IMR-90 (cell line): ENCODE results near the gene KLK1. TPM values are rescaled to one million over a fixed set of nuclear protein-coding genes. Genes with fewer than 3 reads are reported as not detected.

Experiments
- ATAC-seq: fragments of 200-7000 bp; cut with Tn5 transposase; 2 replicates; pipeline ENCODE4 v1.9.1; 2020; ENCODE audit warnings: low read depth, mild to moderate bottlenecking, moderate library complexity
- BruUV-seq: library from RNA; stranded (reverse); fragments of 400-500 nt; replicated peaks from 2 replicates; lab custom pipeline; 2021; lab: Mats Ljungman, UMichigan
- CTCF ChIA-PET: fragments of 300-600 bp; formaldehyde crosslinking; extraction: SDS; loops from one replicate; lab custom pipeline; 2021; ENCODE audit warnings: antibody characterized with exemption; lab: Yijun Ruan, JAX
- POLR2A ChIA-PET: fragments of 300-600 bp; sonication (Branson Sonifier 250); formaldehyde crosslinking; loops from one replicate; lab custom pipeline; 2022; ENCODE audit warnings: antibody characterized with exemption; ENCODE audit not compliant: unreplicated experiment; lab: Charles Lee
- DNase-seq: peaks from one replicate; pipeline ENCODE4 v3.0.0; 2013
- H2AFZ ChIP-seq: replicated peaks from 2 replicates; pipeline ENCODE3; 2013; ENCODE audit warnings: low read length, mild to moderate bottlenecking; ENCODE audit not compliant: poor library complexity
- H2AK5ac ChIP-seq: 2 replicates; pipeline ENCODE4 v1.6.1; 2013; ENCODE audit warnings: low read depth, low read length, inconsistent platforms
- H2AK9ac ChIP-seq: replicated peaks from 2 replicates; pipeline ENCODE3; 2013; ENCODE audit warnings: mild to moderate bottlenecking, low read depth, low read length, moderate library complexity; ENCODE audit not compliant: poor library complexity
- H2BK120ac ChIP-seq: 2 replicates; pipeline ENCODE4 v1.6.1; 2013; ENCODE audit warnings: low read depth, low read length, inconsistent platforms
- H2BK15ac ChIP-seq: 3 replicates; pipeline ENCODE4 v1.6.1; 2013; ENCODE audit warnings: low read depth, low read length, inconsistent platforms
- H2BK20ac ChIP-seq: 2 replicates; pipeline ENCODE4 v1.6.1; 2013; ENCODE audit warnings: low read depth, mild to moderate bottlenecking, inconsistent platforms, low read length, moderate library complexity
- H2BK5ac ChIP-seq: 2 replicates; pipeline ENCODE4 v1.6.1; 2013; ENCODE audit warnings: mild to moderate bottlenecking, low read depth, low read length, inconsistent platforms; ENCODE audit not compliant: poor library complexity, severe bottlenecking
- H3K14ac ChIP-seq: replicated peaks from 2 replicates; pipeline ENCODE4 v1.6.1; 2013; ENCODE audit warnings: low read depth, low read length, inconsistent platforms
- H3K18ac ChIP-seq: 2 replicates; pipeline ENCODE4 v1.6.1; 2013; ENCODE audit warnings: low read depth, low read length, control low read depth
- H3K23ac ChIP-seq: 2 replicates; pipeline ENCODE4 v1.6.1; 2013; ENCODE audit warnings: low read depth, low read length, inconsistent platforms
- H3K27ac ChIP-seq: 2 replicates; pipeline ENCODE4 v1.5.1; 2013; ENCODE audit warnings: mild to moderate bottlenecking, control low read depth, low read length; ENCODE audit not compliant: insufficient read depth
- H3K27me3 ChIP-seq: 2 replicates; pipeline ENCODE4 v1.6.1; 2013; ENCODE audit warnings: low read length; ENCODE audit not compliant: control insufficient read depth, insufficient read depth
- H3K36me3 ChIP-seq: 2 replicates; pipeline ENCODE4 v1.6.1; 2013; ENCODE audit warnings: low read length, mixed read lengths; ENCODE audit not compliant: control insufficient read depth, insufficient read depth
- H3K4ac ChIP-seq: 2 replicates; pipeline ENCODE4 v1.6.1; 2013; ENCODE audit warnings: low read depth, low read length, inconsistent platforms
- H3K4me1 ChIP-seq: 2 replicates; pipeline ENCODE4 v1.6.1; 2013; ENCODE audit warnings: low read length, mixed read lengths; ENCODE audit not compliant: control insufficient read depth, insufficient read depth
- H3K4me2 ChIP-seq: 2 replicates; pipeline ENCODE4 v1.6.1; 2013; ENCODE audit warnings: low read depth, mild to moderate bottlenecking, control low read depth, low read length, moderate library complexity
- H3K4me3 ChIP-seq: 2 replicates; pipeline ENCODE4 v1.5.1; 2013; ENCODE audit warnings: low read depth, mild to moderate bottlenecking, control low read depth, low read length, moderate library complexity; ENCODE audit not compliant: insufficient read depth
- H3K56ac ChIP-seq: 2 replicates; pipeline ENCODE4 v1.6.1; 2013; ENCODE audit warnings: low read length, inconsistent platforms; ENCODE audit not compliant: insufficient read depth; ENCODE audit errors: extremely low read depth
- H3K79me1 ChIP-seq, 2 experiments: 2 replicates each; pipeline ENCODE4 v1.6.1; 2013; ENCODE audit warnings: low read length in 2 of 2, inconsistent platforms in 1 of 2, low read depth in 1 of 2
- H3K9ac ChIP-seq: 2 replicates; pipeline ENCODE4 v1.6.1; 2013; ENCODE audit warnings: low read depth, low read length, control low read depth
- H3K9me1 ChIP-seq: 2 replicates; pipeline ENCODE4 v1.6.1; 2013; ENCODE audit warnings: low read length, inconsistent platforms; ENCODE audit not compliant: insufficient read depth
- H3K9me3 ChIP-seq: 2 replicates; pipeline ENCODE4 v1.6.1; 2013; ENCODE audit warnings: low read length; ENCODE audit not compliant: control insufficient read depth, insufficient read depth
- H4K20me1 ChIP-seq: 2 replicates; pipeline ENCODE4 v1.6.1; 2013; ENCODE audit warnings: low read length, inconsistent platforms; ENCODE audit not compliant: insufficient read depth
- H4K5ac ChIP-seq: 2 replicates; pipeline ENCODE4 v1.6.1; 2013; ENCODE audit warnings: mild to moderate bottlenecking, low read depth, low read length, control low read depth
- H4K8ac ChIP-seq, 2 experiments: 2 replicates each; pipeline ENCODE4 v1.6.1; 2013; ENCODE audit warnings: low read depth in 2 of 2, low read length in 2 of 2, control low read depth in 1 of 2, inconsistent platforms in 1 of 2
- H4K91ac ChIP-seq: 2 replicates; pipeline ENCODE4 v1.6.1; 2013; ENCODE audit warnings: low read depth, low read length, inconsistent platforms; ENCODE audit not compliant: insufficient read depth
- CHD1 ChIP-seq: IDR thresholded peaks from 2 replicates; pipeline ENCODE4 v1.6.1; 2012; ENCODE audit warnings: low read depth, low read length, improper control_type of control experiment
- MAZ ChIP-seq: IDR thresholded peaks from 2 replicates; pipeline ENCODE4 v1.6.1; 2012; ENCODE audit warnings: low read depth, mild to moderate bottlenecking, low read length, improper control_type of control experiment, moderate library complexity, borderline replicate concordance
- MXI1 ChIP-seq: IDR thresholded peaks from 2 replicates; pipeline ENCODE4 v1.6.1; 2012; ENCODE audit warnings: low read depth, mild to moderate bottlenecking, low read length, moderate library complexity, borderline replicate concordance
- NFE2L2 ChIP-seq: fragments of 150-350 bp; IDR thresholded peaks from 2 replicates; pipeline ENCODE4 v1.6.1; 2016; ENCODE audit warnings: low read depth, mild to moderate bottlenecking, low read length
- RCOR1 ChIP-seq: IDR thresholded peaks from 2 replicates; pipeline ENCODE4 v1.6.1; 2012; ENCODE audit warnings: mild to moderate bottlenecking, low read length, improper control_type of control experiment; ENCODE audit not compliant: insufficient replicate concordance
- RFX5 ChIP-seq: IDR thresholded peaks from 2 replicates; pipeline ENCODE4 v1.8.0; 2012; ENCODE audit warnings: low read depth, mild to moderate bottlenecking, low read length, moderate library complexity
- WGBS, 2 experiments: methylation state at CpG; one replicate each; pipeline versions ENCODE4 v1.1.5 to v1.1.7; 2013; ENCODE audit warnings: missing lambda C conversion rate in 2 of 2; ENCODE audit not compliant: insufficient read length in 1 of 2; ENCODE audit errors: extremely low coverage in 2 of 2; 5-methylcytosine and 5-hydroxymethylcytosine counted together
- dilution Hi-C: fragments of 300-500 bp; cut with HindIII; formaldehyde crosslinking; loops from one replicate; pipeline ENCODE4 v1.14.3; 2018; ENCODE audit warnings: low sequenced_read_pairs; ENCODE audit not compliant: unreplicated experiment
- in situ Hi-C: fragments of 300-500 bp; cut with MboI; formaldehyde crosslinking; loops from 3 replicates; pipeline ENCODE4 v1.14.3; 2019; ENCODE audit warnings: low sequenced_read_pairs, inconsistent platforms, mixed read lengths
- intact Hi-C: fragments of 100-400 bp; cut with micrococcal nuclease; formaldehyde crosslinking; loops from 2 replicates; pipeline ENCODE4 v1.10.0; 2022
- polyA plus RNA-seq, 3 experiments: library from polyadenylated mRNA; depleted of rRNA; stranded (reverse); fragments of >200 nt; gene quantifications; 2 replicates each; pipeline ENCODE4 v1.2.3, GENCODE V29; 2012; ENCODE audit warnings: low replicate concordance in 1 of 3
- total RNA-seq: library from RNA; depleted of rRNA; stranded (reverse); fragments of >200 nt; gene quantifications from 2 replicates; pipeline ENCODE4 v1.2.3, GENCODE V29; 2012
- TF ChIP-seq, protein P1 (sequence below): conservative IDR thresholded peaks from 2 replicates; pipeline ENCODE4 v1.5.1; 2012; ENCODE audit warnings: mild to moderate bottlenecking, low read depth, low read length, improper control_type of control experiment
- TF ChIP-seq, protein P2 (sequence below): fragments of 150-350 bp; IDR thresholded peaks from 2 replicates; pipeline ENCODE4 v1.6.1; 2016; ENCODE audit warnings: low read depth, mild to moderate bottlenecking, low read length, moderate library complexity, borderline replicate concordance

Gene KLK1
- total and polyA plus RNA-seq, 2 of the 4 experiments (the other 2 are of a cell fraction): not detected

DNA sequence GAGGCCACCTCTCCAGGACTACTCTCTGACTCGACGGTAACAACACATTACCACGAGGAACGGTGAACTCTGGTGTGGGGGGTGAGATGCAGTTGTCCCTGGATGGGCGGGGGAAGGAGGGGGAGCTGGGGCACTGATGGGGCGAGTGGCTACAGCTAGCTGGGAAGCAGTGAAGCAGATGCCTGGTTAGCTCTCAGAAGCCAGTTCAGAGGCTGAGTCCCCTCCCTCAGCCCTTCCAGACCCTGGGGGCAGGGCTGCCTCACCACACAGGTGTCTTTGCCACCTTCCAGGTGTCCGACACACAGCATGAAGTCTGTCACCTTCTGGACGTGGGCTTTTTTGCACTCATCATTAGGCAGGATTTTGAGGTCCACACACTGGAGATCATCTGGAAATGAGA is 4.0 kb downstream of the KLK1 start:
- BruUV-seq: no TSS peak
- Histone ChIP-seq H3K27ac (no peak overlapping the region), H3K9me1 (no peaks in the 10 kb centered on the region), H2BK5ac (no peak overlapping the region), H4K91ac (no peak overlapping the region), H3K36me3 (no peaks in the 10 kb centered on the region), H4K5ac (no peak overlapping the region), H3K4me1 (no peaks in the 10 kb centered on the region), H2BK15ac (no peak overlapping the region), H3K9me3 (no peaks in the 10 kb centered on the region), H3K14ac (no peak overlapping the region), H4K20me1 (no peaks in the 10 kb centered on the region), H3K4me2 (no peak overlapping the region), H2BK120ac (no peak overlapping the region), H2AK5ac (no peak overlapping the region), H3K4me3 (no peak overlapping the region), H2AFZ (no peak overlapping the region), H4K8ac (no peak overlapping the region), H3K18ac (no peak overlapping the region), H3K79me1 (no peaks in the 10 kb centered on the region), H3K27me3 (peaks cover 45% of the 10 kb centered on the region), H3K23ac (no peak overlapping the region), H3K4ac (no peak overlapping the region), H3K56ac (no peak overlapping the region), H3K9ac (no peak overlapping the region), H2AK9ac (no peak overlapping the region), H2BK20ac (no peak overlapping the region)
- intact Hi-C loops: no loop called here
- TF ChIP-seq RFX5: no peak
- no peak for TF ChIP-seq MXI1
- TF ChIP-seq CHD1: no peak
- no peak for TF ChIP-seq MAZ
- TF ChIP-seq, protein P1, sequence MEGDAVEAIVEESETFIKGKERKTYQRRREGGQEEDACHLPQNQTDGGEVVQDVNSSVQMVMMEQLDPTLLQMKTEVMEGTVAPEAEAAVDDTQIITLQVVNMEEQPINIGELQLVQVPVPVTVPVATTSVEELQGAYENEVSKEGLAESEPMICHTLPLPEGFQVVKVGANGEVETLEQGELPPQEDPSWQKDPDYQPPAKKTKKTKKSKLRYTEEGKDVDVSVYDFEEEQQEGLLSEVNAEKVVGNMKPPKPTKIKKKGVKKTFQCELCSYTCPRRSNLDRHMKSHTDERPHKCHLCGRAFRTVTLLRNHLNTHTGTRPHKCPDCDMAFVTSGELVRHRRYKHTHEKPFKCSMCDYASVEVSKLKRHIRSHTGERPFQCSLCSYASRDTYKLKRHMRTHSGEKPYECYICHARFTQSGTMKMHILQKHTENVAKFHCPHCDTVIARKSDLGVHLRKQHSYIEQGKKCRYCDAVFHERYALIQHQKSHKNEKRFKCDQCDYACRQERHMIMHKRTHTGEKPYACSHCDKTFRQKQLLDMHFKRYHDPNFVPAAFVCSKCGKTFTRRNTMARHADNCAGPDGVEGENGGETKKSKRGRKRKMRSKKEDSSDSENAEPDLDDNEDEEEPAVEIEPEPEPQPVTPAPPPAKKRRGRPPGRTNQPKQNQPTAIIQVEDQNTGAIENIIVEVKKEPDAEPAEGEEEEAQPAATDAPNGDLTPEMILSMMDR: no peak
- TF ChIP-seq, protein P2, sequence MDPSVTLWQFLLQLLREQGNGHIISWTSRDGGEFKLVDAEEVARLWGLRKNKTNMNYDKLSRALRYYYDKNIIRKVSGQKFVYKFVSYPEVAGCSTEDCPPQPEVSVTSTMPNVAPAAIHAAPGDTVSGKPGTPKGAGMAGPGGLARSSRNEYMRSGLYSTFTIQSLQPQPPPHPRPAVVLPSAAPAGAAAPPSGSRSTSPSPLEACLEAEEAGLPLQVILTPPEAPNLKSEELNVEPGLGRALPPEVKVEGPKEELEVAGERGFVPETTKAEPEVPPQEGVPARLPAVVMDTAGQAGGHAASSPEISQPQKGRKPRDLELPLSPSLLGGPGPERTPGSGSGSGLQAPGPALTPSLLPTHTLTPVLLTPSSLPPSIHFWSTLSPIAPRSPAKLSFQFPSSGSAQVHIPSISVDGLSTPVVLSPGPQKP: no peak
- TF ChIP-seq NFE2L2: no peak
- TF ChIP-seq RCOR1: no peak
- dilution Hi-C loops: no loop called here
- in situ Hi-C loops: no loop called here
- ChIA-PET POLR2A (no interaction called here), CTCF (no interaction called here)
- ATAC-seq (no peak), DNase-seq (no peak)
- 20% methylated on average over 2 of the region's 8 CpGs; no CpG with 5 or more reads in 1 of the 2 experiments for WGBS, 2 experiments
